Keratinocyte (primary cell): ENCODE data around the gene PTPRN2. TPM values are rescaled to one million over a fixed set of nuclear protein-coding genes. Genes with fewer than 3 reads are reported as not detected.

Experiments
- DNase-seq: peaks from one replicate; pipeline ENCODE4 v3.0.0-alpha.2; 2011; ENCODE audit warnings: low read depth, missing footprints, low spot score
- FAIRE-seq: peaks from 2 replicates; lab custom pipeline; 2011; peaks lifted over from hg19 to GRCh38; lab: Jason Lieb, UNC
- H2AFZ ChIP-seq: 2 replicates; pipeline ENCODE4 v1.6.0; 2012; ENCODE audit warnings: low read length, control low read depth, inconsistent platforms; ENCODE audit not compliant: control insufficient read depth
- H3K27ac ChIP-seq: 2 replicates; pipeline ENCODE4 v1.5.1; 2011; ENCODE audit warnings: low read length; ENCODE audit not compliant: control insufficient read depth, insufficient read depth
- H3K27me3 ChIP-seq: 3 replicates; pipeline ENCODE4 v1.6.0; 2011; ENCODE audit warnings: low read length; ENCODE audit not compliant: control insufficient read depth, insufficient read depth; ENCODE audit errors: extremely low read depth
- H3K36me3 ChIP-seq, 2 experiments: 2 replicates in 1 of 2; 3 replicates in 1 of 2; pipeline ENCODE4 v1.5.1; 2011; ENCODE audit warnings: low read length in 2 of 2, mild to moderate bottlenecking in 1 of 2; ENCODE audit not compliant: control insufficient read depth in 2 of 2, insufficient read depth in 2 of 2; ENCODE audit errors: extremely low read depth in 1 of 2
- H3K4me1 ChIP-seq: 3 replicates; pipeline ENCODE4 v1.5.1; 2011; ENCODE audit warnings: low read length; ENCODE audit not compliant: control insufficient read depth, insufficient read depth; ENCODE audit errors: extremely low read depth
- H3K4me2 ChIP-seq: 3 replicates; pipeline ENCODE4 v1.6.0; 2011; ENCODE audit warnings: low read depth, low read length; ENCODE audit not compliant: control insufficient read depth, insufficient read depth; ENCODE audit errors: extremely low read depth
- H3K4me3 ChIP-seq, 3 experiments: fragments of 200-600 bp in 1 of 3; sonication (generic) in 1 of 3; 2 replicates in 2 of 3; 3 replicates in 1 of 3; pipeline ENCODE4 v1.5.1; 2011 to 2016; ENCODE audit warnings: low read length in 3 of 3, mild to moderate bottlenecking in 3 of 3, control low read depth in 2 of 3, inconsistent platforms in 1 of 3, low read depth in 1 of 3, mixed read lengths in 1 of 3, mixed run types in 1 of 3, moderate library complexity in 1 of 3; ENCODE audit not compliant: control insufficient read depth in 2 of 3, insufficient read depth in 2 of 3; ENCODE audit errors: extremely low read depth in 1 of 3
- H3K79me2 ChIP-seq: 2 replicates; pipeline ENCODE4 v1.6.0; 2012; ENCODE audit warnings: low read length; ENCODE audit not compliant: control insufficient read depth, insufficient read depth
- H3K9ac ChIP-seq: 3 replicates; pipeline ENCODE4 v1.6.0; 2011; ENCODE audit warnings: low read length; ENCODE audit not compliant: control insufficient read depth, insufficient read depth; ENCODE audit errors: extremely low read depth
- H3K9me1 ChIP-seq: 3 replicates; pipeline ENCODE4 v1.6.0; 2011; ENCODE audit warnings: low read length; ENCODE audit not compliant: control insufficient read depth, insufficient read depth; ENCODE audit errors: extremely low read depth
- H3K9me3 ChIP-seq: 2 replicates; pipeline ENCODE4 v1.5.1; 2012; ENCODE audit warnings: low read depth, low read length; ENCODE audit not compliant: control insufficient read depth
- H4K20me1 ChIP-seq: 3 replicates; pipeline ENCODE4 v1.6.0; 2011; ENCODE audit warnings: low read length; ENCODE audit not compliant: control insufficient read depth, insufficient read depth; ENCODE audit errors: extremely low read depth
- CTCF ChIP-seq, 3 experiments: IDR thresholded peaks in 1 of 3; conservative IDR thresholded peaks in 1 of 3; optimal IDR thresholded peaks in 1 of 3; 2 replicates in 2 of 3; 3 replicates in 1 of 3; pipeline versions ENCODE3 to v1.5.1; 2011; ENCODE audit warnings: low read length in 3 of 3, mild to moderate bottlenecking in 3 of 3, moderate library complexity in 2 of 3, control low read depth in 1 of 3, inconsistent platforms in 1 of 3; ENCODE audit not compliant: insufficient read depth in 2 of 3; ENCODE audit errors: extremely low read depth in 1 of 3
- EZH2 ChIP-seq: IDR thresholded peaks from one replicate; pipeline ENCODE4 v1.6.1; 2012; ENCODE audit warnings: inconsistent platforms, mild to moderate bottlenecking, low read length, moderate library complexity
- dilution Hi-C: fragments of 300-500 bp; cut with MboI; formaldehyde crosslinking; loops from one replicate; pipeline ENCODE4 v1.7.0; 2020; ENCODE audit warnings: low sequenced_read_pairs; ENCODE audit not compliant: extremely low pct_ligation_motif_present
- polyA plus RNA-seq, 5 experiments: library from polyadenylated mRNA; depleted of rRNA in 3 of 5; stranded (reverse) in 3 of 5; stranded (forward) in 1 of 5; unstranded in 1 of 5; fragments of >200 nt; gene quantifications; 1 replicate in 1 of 5; 2 replicates in 3 of 5; 3 replicates in 1 of 5; pipeline versions ENCODE4 v1.2.1 to v1.2.3, GENCODE V29; 2011 to 2012; ENCODE audit warnings: missing spikeins in 2 of 5, low read depth in 1 of 5, low replicate concordance in 1 of 5

The PTPRN2 gene
- polyA plus RNA-seq, 1 donor (not counting 4 experiments of a cell fraction or from before 2014, with no cell fraction given) = not detected

GRCh38 chr7:157740251-157740798 lies 847.3 kb downstream of the PTPRN2 start:
- Histone ChIP-seq H3K9me1 (no peaks in the 10 kb centered on the region), H3K9me3 (peaks cover 20% of the 10 kb centered on the region), H3K27me3 (no peaks in the 10 kb centered on the region), H3K4me1 (no peaks in the 10 kb centered on the region), H3K4me2 (no peak overlapping the region), H3K79me2 (no peaks in the 10 kb centered on the region), H3K36me3 (no peaks in the 10 kb centered on the region), H4K20me1 (no peaks in the 10 kb centered on the region), H3K9ac (no peak overlapping the region), H3K27ac (no peak overlapping the region), H3K4me3 (no peak overlapping the region), H2AFZ (no peak overlapping the region)
- DNase-seq (no peak), FAIRE-seq (no peak)
- dilution Hi-C loops = no loop called here
- TF ChIP-seq EZH2 (no peak), CTCF (optimal IDR thresholded peaks at IDR 0.05 in 1 of 3, IDR thresholded peaks at IDR 0.05 in 1 of 3, conservative IDR thresholded peaks at IDR 0.05 in 1 of 3; ENCODE audit: extremely low read depth in 1 of 3, insufficient read depth in 2 of 3, low read length in 3 of 3) (no peak)

GRCh38 chr7:157739650-157740049 lies 848.0 kb downstream of the PTPRN2 start:
- H4K20me1 ChIP-seq = no peaks in the 10 kb centered on the region
- TF ChIP-seq CTCF (optimal IDR thresholded peaks at IDR 0.05 in 1 of 3, IDR thresholded peaks at IDR 0.05 in 1 of 3, conservative IDR thresholded peaks at IDR 0.05 in 1 of 3; ENCODE audit: extremely low read depth in 1 of 3, insufficient read depth in 2 of 3, low read length in 3 of 3) (no peak), EZH2 (no peak)
- no peaks in the 10 kb centered on the region for H3K27me3 ChIP-seq
- no peak overlapping the region for H3K4me3 ChIP-seq
- no peak overlapping the region for H3K4me2 ChIP-seq
- H3K9me1 ChIP-seq = no peaks in the 10 kb centered on the region
- peaks cover 25% of the 10 kb centered on the region for H3K9me3 ChIP-seq
- no peak overlapping the region for H3K9ac ChIP-seq
- H3K36me3 ChIP-seq = no peaks in the 10 kb centered on the region
- no peaks in the 10 kb centered on the region for H3K4me1 ChIP-seq
- dilution Hi-C loops = no loop called here
- H3K79me2 ChIP-seq = no peaks in the 10 kb centered on the region
- DNase-seq = no peak
- H2AFZ ChIP-seq = no peak overlapping the region
- FAIRE-seq = no peak
- no peak overlapping the region for H3K27ac ChIP-seq
